ENCODE results near the gene TACR1.

Gene TACR1

GRCh38 chr2:75018162-75018561 is 181.2 kb downstream of the TACR1 start:
- DNase-seq (ENCODE audit: low spot score), result no peak

DNA sequence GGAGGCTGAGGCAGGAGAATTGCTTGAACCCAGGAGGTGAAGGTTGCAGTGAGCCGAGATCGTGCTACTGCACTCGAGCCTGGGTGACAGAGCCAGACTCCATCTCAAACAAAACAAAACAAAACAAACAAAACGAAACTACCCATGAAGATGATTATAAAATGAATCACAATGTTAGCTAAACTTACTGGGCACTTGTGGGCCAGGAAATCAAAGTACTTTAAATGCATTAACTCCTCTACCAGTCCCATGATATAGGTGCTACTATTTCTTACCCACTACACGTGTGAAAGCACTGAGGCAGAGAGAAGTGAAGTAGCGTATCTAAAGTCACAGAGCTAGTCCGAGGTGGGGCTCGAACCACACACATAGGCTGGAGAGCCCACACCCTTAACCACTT is 187.2 kb downstream of the TACR1 start:
- DNase-seq (ENCODE audit: low spot score), result no peak

GRCh38 chr2:75010571-75010970 is 188.7 kb downstream of the TACR1 start:
- DNase-seq (ENCODE audit: low spot score), result no peak

DNA sequence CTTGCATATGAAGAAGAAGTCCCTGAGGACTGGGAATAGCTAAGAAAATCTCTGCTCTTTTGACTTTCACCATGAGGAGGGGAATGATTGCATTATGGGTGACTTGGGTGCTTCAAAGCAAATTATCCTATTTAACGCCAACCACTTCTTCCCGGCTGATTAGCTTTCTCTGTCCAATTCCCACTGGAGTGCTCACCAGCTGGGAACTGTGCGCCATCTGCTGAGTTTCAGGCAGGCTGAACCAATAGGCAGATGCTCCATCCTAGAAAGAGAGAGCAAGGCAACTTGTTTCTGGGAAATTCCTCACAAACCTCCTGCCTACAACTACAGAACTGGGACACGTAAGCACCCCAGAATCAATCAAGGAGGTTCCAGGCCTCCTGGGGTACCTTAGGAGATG is 191.5 kb downstream of the TACR1 start:
- no peak for DNase-seq (ENCODE audit: low spot score)

GRCh38 chr2:75007061-75007460 is 192.3 kb downstream of the TACR1 start:
- no peak for DNase-seq (ENCODE audit: low spot score)

GRCh38 chr2:75006041-75006440 is 193.3 kb downstream of the TACR1 start:
- DNase-seq (ENCODE audit: low spot score), result no peak

GRCh38 chr2:75003773-75004172 is 195.5 kb downstream of the TACR1 start:
- DNase-seq (ENCODE audit: low spot score), result no peak

DNA sequence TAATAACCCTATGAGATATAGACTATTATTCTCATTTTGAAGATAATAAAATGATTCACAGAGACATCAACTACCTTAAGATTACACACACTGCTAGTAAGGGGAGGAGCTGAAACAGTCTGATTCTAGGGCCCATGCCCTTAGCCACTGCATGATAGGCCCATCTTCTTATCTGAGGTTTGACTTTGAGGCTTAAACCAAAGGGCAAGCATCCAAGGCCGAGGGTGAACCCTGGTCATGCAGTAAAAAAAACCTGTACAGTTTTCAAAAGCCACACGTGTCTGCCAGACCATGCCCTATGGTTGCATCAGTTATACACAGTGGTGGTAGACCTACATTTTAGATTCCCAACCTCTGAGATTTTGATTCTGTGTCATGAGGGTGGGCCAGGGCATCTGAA is 196.0 kb downstream of the TACR1 start:
- no peak for DNase-seq (ENCODE audit: low spot score)

GRCh38 chr2:75002007-75002406 is 197.3 kb downstream of the TACR1 start:
- DNase-seq (ENCODE audit: low spot score), result no peak

DNA sequence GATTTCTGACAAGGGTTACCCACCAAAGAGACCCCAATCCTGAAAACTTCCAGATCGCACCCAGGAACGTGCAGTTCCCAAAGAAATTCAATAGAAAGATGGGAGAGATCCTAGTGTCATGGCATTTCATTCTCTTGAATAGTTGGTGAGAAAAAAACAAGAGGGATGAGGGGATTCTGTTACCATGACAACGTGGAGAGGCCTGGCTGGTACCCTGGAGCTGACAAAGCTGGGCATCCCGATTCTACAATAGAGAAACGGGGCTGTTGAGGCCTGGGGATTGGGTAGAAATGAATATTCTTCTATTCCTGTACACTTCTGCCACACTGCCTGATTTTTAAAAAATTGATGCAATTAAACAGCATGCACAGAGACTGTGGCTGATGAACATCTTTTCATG is 199.9 kb downstream of the TACR1 start:
- no peak for DNase-seq (ENCODE audit: low spot score)

Data from hepatic stellate cell (primary cell).